ENCODE results near the gene CAMKK1. TPM values are rescaled to one million over a fixed set of nuclear protein-coding genes. Genes with fewer than 3 reads are reported as not detected.
A peak's percentile ranks its signal among the peaks of the same experiment; 100 is the strongest.

The CAMKK1 gene
- total RNA-seq, 2 donors from 2014 or later, result 9.2 to 9.3 TPM

DNA sequence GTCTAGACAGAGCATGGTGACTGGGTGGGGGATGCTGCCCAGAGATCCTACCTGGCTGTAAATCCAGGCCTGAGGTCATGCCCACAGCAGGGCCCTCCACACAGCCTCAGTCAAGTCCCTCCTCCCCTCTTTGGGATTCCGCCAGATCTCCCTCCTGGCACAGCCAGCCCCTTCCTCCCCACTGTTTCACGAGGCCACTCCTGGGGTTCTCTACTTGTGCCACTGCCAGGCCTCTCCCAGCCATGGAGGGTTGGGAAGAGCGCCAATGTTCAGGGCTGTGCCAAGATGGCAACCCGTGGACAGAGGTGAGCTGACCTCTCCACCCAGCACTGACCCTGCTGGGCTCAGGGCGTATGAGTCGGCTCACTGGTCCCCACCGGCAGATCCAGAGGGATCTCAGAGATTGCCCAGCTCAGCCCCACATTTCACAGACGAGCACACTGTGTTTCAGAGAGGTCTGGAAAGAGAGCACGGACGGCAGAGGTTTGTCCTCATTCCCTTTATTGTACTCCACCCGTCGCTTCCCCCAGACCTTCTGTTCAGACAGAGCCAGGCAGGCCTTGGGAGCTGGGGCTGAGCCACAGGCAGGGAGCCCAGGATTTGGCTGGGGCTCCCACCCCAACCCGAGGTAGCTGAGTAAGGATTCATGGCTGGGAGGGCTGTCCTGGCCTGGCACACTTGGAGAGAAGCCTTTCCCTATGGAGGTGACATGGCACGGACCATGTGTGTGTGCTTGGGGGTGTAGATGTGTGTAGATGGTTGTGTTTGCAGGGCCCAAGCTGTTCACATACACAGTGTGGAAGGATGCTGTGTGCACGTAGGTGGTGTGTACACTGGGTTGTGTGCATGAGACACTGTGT, 3.5 kb upstream of the CAMKK1 start:
- no peak for TF ChIP-seq POLR2A (IDR thresholded peaks at IDR 0.05)
- TF ChIP-seq, protein P1, sequence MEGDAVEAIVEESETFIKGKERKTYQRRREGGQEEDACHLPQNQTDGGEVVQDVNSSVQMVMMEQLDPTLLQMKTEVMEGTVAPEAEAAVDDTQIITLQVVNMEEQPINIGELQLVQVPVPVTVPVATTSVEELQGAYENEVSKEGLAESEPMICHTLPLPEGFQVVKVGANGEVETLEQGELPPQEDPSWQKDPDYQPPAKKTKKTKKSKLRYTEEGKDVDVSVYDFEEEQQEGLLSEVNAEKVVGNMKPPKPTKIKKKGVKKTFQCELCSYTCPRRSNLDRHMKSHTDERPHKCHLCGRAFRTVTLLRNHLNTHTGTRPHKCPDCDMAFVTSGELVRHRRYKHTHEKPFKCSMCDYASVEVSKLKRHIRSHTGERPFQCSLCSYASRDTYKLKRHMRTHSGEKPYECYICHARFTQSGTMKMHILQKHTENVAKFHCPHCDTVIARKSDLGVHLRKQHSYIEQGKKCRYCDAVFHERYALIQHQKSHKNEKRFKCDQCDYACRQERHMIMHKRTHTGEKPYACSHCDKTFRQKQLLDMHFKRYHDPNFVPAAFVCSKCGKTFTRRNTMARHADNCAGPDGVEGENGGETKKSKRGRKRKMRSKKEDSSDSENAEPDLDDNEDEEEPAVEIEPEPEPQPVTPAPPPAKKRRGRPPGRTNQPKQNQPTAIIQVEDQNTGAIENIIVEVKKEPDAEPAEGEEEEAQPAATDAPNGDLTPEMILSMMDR (IDR thresholded peaks at IDR 0.05), result no peak
- no peaks in the 10 kb centered on the region for H3K36me3 ChIP-seq (replicated peaks in 1 of 2; ENCODE audit: insufficient read depth in 1 of 2, low read depth in 2 of 2)
- ATAC-seq (no peak), DNase-seq (peak in 3 of 4 donors; percentile 54 to 79 (median 71))
- H3K4me3 ChIP-seq, result no peak overlapping the region
- no peaks in the 10 kb centered on the region for H3K9me3 ChIP-seq
- intact Hi-C loops (cut with DNase I), result no loop called here
- WGBS, 2 donors, result 50 to 52% methylated on average over 2 to 15 of the region's 15 CpGs
- no peaks in the 10 kb centered on the region for H3K27me3 ChIP-seq
- H3K27ac ChIP-seq, result peak overlapping the region; percentile 70 to 80 (median 77)
- peaks cover 65% of the 10 kb centered on the region for H3K4me1 ChIP-seq

DNA sequence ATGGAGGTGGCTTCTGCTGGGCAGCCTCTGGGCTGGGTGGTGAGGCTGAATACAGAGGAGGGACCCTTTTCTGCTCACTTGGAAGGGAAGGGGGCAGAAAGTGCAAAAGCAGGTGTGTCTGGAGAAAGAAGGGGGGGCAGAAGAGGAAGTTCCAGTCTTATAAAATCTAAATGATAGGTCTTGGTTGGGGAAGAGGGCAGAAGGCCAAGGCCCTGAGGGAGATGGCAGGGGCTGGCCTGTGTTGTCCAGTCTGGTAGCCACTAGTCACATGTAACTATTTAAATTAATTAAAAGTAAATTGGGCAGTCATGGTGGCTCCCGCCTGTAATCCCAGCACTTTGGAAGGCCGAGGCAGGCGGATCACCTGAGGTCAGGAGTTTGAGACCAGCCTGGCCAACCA, 2.5 kb upstream of the CAMKK1 start:
- H3K27ac ChIP-seq, result peak overlapping the region; percentile 74 to 80 (median 77)
- no peaks in the 10 kb centered on the region for H3K36me3 ChIP-seq (replicated peaks in 1 of 2; ENCODE audit: insufficient read depth in 1 of 2, low read depth in 2 of 2)
- ATAC-seq (no peak), DNase-seq (peak in 1 of 4 donors; percentile 41)
- intact Hi-C loops (cut with DNase I), result no loop called here
- H3K4me3 ChIP-seq, result no peak overlapping the region
- TF ChIP-seq POLR2A (IDR thresholded peaks at IDR 0.05), result no peak
- TF ChIP-seq, protein P1 (IDR thresholded peaks at IDR 0.05), result no peak
- no peaks in the 10 kb centered on the region for H3K27me3 ChIP-seq
- peaks cover 64% of the 10 kb centered on the region for H3K4me1 ChIP-seq
- 72 to 73% methylated on average over 3 of the region's 3 CpGs for WGBS, 2 donors
- no peaks in the 10 kb centered on the region for H3K9me3 ChIP-seq

DNA sequence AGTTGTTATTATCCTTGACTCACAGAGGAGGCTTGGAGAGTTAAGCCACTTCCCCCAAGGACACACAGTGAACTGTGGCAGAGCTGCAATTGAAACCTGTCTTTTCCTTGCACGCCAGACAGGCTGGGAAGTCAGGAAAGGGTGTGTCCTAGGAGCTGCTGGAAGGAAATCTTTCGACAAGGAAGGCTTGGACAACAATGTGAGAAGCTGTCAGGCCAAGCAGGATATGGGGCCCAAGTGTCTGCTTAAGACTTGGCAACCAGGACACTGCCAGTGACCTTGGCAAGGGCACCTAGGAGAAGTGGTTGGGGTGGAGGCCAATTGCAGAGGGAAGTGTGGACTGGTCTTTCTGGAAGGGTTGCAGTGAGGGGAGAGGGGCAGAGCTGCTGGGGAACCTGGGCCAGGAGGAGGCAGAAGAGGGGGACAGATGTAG, 2.1 kb upstream of the CAMKK1 start:
- peak overlapping the region; percentile 74 to 80 (median 77) for H3K27ac ChIP-seq
- ATAC-seq (peak; percentile 13), DNase-seq (peak; percentile 64 to 82 (median 80))
- 16 to 18% methylated on average over 2 of the region's 2 CpGs for WGBS, 2 donors
- intact Hi-C loops (cut with DNase I), result no loop called here
- no peak overlapping the region for H3K4me3 ChIP-seq
- H3K4me1 ChIP-seq, result peaks cover 64% of the 10 kb centered on the region
- TF ChIP-seq POLR2A (IDR thresholded peaks at IDR 0.05), result peak in 2 of 3 donors; percentile 31 to 35
- TF ChIP-seq, protein P1 (IDR thresholded peaks at IDR 0.05), result no peak
- no peaks in the 10 kb centered on the region for H3K36me3 ChIP-seq (replicated peaks in 1 of 2; ENCODE audit: insufficient read depth in 1 of 2, low read depth in 2 of 2)
- H3K9me3 ChIP-seq, result no peaks in the 10 kb centered on the region
- H3K27me3 ChIP-seq, result no peaks in the 10 kb centered on the region

DNA sequence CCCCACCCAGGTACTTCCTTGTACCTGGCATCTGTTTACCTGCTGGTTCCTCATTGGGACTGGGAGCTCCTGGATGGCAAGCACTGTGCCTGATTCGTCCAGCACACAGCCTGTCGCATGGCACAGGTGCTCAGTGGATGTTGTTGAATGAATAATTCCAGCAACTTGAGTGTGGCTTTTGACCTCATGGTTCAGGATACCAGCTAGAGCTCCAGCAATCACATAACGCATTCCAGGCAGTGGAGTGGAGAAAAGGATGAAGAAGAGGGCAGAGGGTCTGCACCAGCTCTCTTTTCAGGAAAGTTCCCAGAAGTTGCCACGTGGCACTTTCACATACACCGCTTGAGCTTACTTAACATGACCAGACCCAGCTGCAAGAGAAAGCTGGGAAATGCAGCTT, 1.3 kb upstream of the CAMKK1 start:
- H3K36me3 ChIP-seq (replicated peaks in 1 of 2; ENCODE audit: insufficient read depth in 1 of 2, low read depth in 2 of 2), result no peaks in the 10 kb centered on the region
- DNase-seq (peak in 1 of 4 donors; percentile 36), ATAC-seq (no peak)
- no peak overlapping the region for H3K4me3 ChIP-seq
- intact Hi-C loops (cut with DNase I), result no loop called here
- H3K9me3 ChIP-seq, result no peaks in the 10 kb centered on the region
- no peaks in the 10 kb centered on the region for H3K27me3 ChIP-seq
- peak overlapping the region; percentile 68 to 80 (median 77) for H3K27ac ChIP-seq
- WGBS, 2 donors, result 57 to 67% methylated on average over 4 to 5 of the region's 5 CpGs
- TF ChIP-seq, protein P1 (IDR thresholded peaks at IDR 0.05), result no peak
- TF ChIP-seq POLR2A (IDR thresholded peaks at IDR 0.05), result no peak
- H3K4me1 ChIP-seq, result peaks cover 67% of the 10 kb centered on the region
